ENCODE data around the gene DCC. TPM values are rescaled to one million over a fixed set of nuclear protein-coding genes. Genes with fewer than 3 reads are reported as not detected.

DCC gene
- total RNA-seq, 1 experiment from 2014 or later = 0.39 TPM

- H3K36me3 ChIP-seq (ENCODE audit: control insufficient read depth, insufficient read depth, low read length) = no peaks in the 10 kb centered on the region
- no peaks in the 10 kb centered on the region for H3K9me3 Mint-ChIP-seq (ENCODE audit: unreplicated experiment)
- CTCF ChIA-PET = no interaction called here
- intact Hi-C loops (cut with micrococcal nuclease; ENCODE audit: unreplicated experiment) = no loop called here
- H3K27me3 Mint-ChIP-seq (ENCODE audit: insufficient read depth, unreplicated experiment) = peaks cover 7% of the 10 kb centered on the region
- H3K4me3 Mint-ChIP-seq (ENCODE audit: unreplicated experiment) = no peak overlapping the region
- no peaks in the 10 kb centered on the region for H3K36me3 Mint-ChIP-seq (ENCODE audit: insufficient read depth, unreplicated experiment)
- H3K27ac Mint-ChIP-seq (ENCODE audit: unreplicated experiment) = no peak overlapping the region
- no peaks in the 10 kb centered on the region for H3K9me3 ChIP-seq
- POLR2A ChIA-PET = no interaction called here
- no TSS peak for BruUV-seq (replicated peaks)
- no peak for DNase-seq
- H3K4me3 ChIP-seq (ENCODE audit: low read depth, low read length) = no peak overlapping the region
- H3K4me1 ChIP-seq = no peaks in the 10 kb centered on the region
- no peaks in the 10 kb centered on the region for H3K27me3 ChIP-seq (replicated peaks; ENCODE audit: control insufficient read depth, insufficient read depth, low read length)
- H3K4me1 Mint-ChIP-seq (ENCODE audit: low read depth, unreplicated experiment) = no peaks in the 10 kb centered on the region
- TF ChIP-seq CTCF (IDR thresholded peaks at IDR 0.05; ENCODE audit: insufficient read depth in 1 of 2, low read depth in 1 of 2, low read length in 1 of 2, severe bottlenecking in 1 of 2, unreplicated experiment in 1 of 2) = no peak
These were observed 101.8 kb downstream of the DCC start for GRCh38 chr18:52441794-52442193.

- H3K4me1 ChIP-seq = no peaks in the 10 kb centered on the region
- H3K4me3 ChIP-seq (ENCODE audit: low read depth, low read length) = no peak overlapping the region
- Mint-ChIP-seq H3K9me3 (ENCODE audit: unreplicated experiment) (no peaks in the 10 kb centered on the region), H3K4me1 (ENCODE audit: low read depth, unreplicated experiment) (no peaks in the 10 kb centered on the region), H3K4me3 (ENCODE audit: unreplicated experiment) (no peak overlapping the region), H3K36me3 (ENCODE audit: insufficient read depth, unreplicated experiment) (no peaks in the 10 kb centered on the region), H3K27me3 (ENCODE audit: insufficient read depth, unreplicated experiment) (peaks cover 7% of the 10 kb centered on the region), H3K27ac (ENCODE audit: unreplicated experiment) (no peak overlapping the region)
- BruUV-seq (replicated peaks) = no TSS peak
- H3K36me3 ChIP-seq (ENCODE audit: control insufficient read depth, insufficient read depth, low read length) = no peaks in the 10 kb centered on the region
- intact Hi-C loops (cut with micrococcal nuclease; ENCODE audit: unreplicated experiment) = no loop called here
- ChIA-PET CTCF (no interaction called here), POLR2A (no interaction called here)
- no peaks in the 10 kb centered on the region for H3K27me3 ChIP-seq (replicated peaks; ENCODE audit: control insufficient read depth, insufficient read depth, low read length)
- no peaks in the 10 kb centered on the region for H3K9me3 ChIP-seq
- no peak for TF ChIP-seq CTCF (IDR thresholded peaks at IDR 0.05; ENCODE audit: insufficient read depth in 1 of 2, low read depth in 1 of 2, low read length in 1 of 2, severe bottlenecking in 1 of 2, unreplicated experiment in 1 of 2)
- DNase-seq = no peak
These were observed 102.7 kb downstream of the DCC start for GRCh38 chr18:52442686-52443085.

GRCh38 chr18:52451256-52451655 is 111.3 kb downstream of the DCC start:
- Histone ChIP-seq H3K9me3 (no peaks in the 10 kb centered on the region), H3K27me3 (replicated peaks; ENCODE audit: control insufficient read depth, insufficient read depth, low read length) (no peaks in the 10 kb centered on the region), H3K4me1 (no peaks in the 10 kb centered on the region), H3K4me3 (ENCODE audit: low read depth, low read length) (no peak overlapping the region), H3K36me3 (ENCODE audit: control insufficient read depth, insufficient read depth, low read length) (no peaks in the 10 kb centered on the region)
- no peaks in the 10 kb centered on the region for H3K4me1 Mint-ChIP-seq (ENCODE audit: low read depth, unreplicated experiment)
- intact Hi-C loops (cut with micrococcal nuclease; ENCODE audit: unreplicated experiment) = no loop called here
- ChIA-PET CTCF (no interaction called here), POLR2A (no interaction called here)
- DNase-seq = no peak
- no peak overlapping the region for H3K4me3 Mint-ChIP-seq (ENCODE audit: unreplicated experiment)
- no peak for TF ChIP-seq CTCF (IDR thresholded peaks at IDR 0.05; ENCODE audit: insufficient read depth in 1 of 2, low read depth in 1 of 2, low read length in 1 of 2, severe bottlenecking in 1 of 2, unreplicated experiment in 1 of 2)
- no TSS peak for BruUV-seq (replicated peaks)
- H3K27me3 Mint-ChIP-seq (ENCODE audit: insufficient read depth, unreplicated experiment) = no peaks in the 10 kb centered on the region
- no peaks in the 10 kb centered on the region for H3K9me3 Mint-ChIP-seq (ENCODE audit: unreplicated experiment)
- no peaks in the 10 kb centered on the region for H3K36me3 Mint-ChIP-seq (ENCODE audit: insufficient read depth, unreplicated experiment)
- H3K27ac Mint-ChIP-seq (ENCODE audit: unreplicated experiment) = no peak overlapping the region

Data from Caco-2 (cell line).